NCI-H1105 (cell line): ENCODE data around the gene CDH26.
"Not testable (repeated sequence)": the region's sequence is repeated elsewhere in the genome, so short reads cannot be mapped to it uniquely, and the experiment has no call there.

ENCODE experiments used
- DNase-seq: peaks from one replicate; lab custom pipeline; 2025; lab: John Stamatoyannopoulos, UW

Gene CDH26

GRCh38 chr20:60013296-60014139 is 55.3 kb downstream of the CDH26 start:
- DNase-seq, result no peak

- no peak for DNase-seq
These were observed 58.2 kb downstream of the CDH26 start for GRCh38 chr20:60016406-60016805.

- DNase-seq, result no peak
These were observed 62.0 kb downstream of the CDH26 start for GRCh38 chr20:60020251-60020650.

GRCh38 chr20:60021104-60021503 is 62.9 kb downstream of the CDH26 start:
- DNase-seq, result no peak

GRCh38 chr20:60022849-60023248 is 64.6 kb downstream of the CDH26 start:
- DNase-seq, result no peak

GRCh38 chr20:60024245-60024644 is 66.0 kb downstream of the CDH26 start:
- DNase-seq, result no peak

GRCh38 chr20:60024801-60025200 is 66.6 kb downstream of the CDH26 start:
- no peak for DNase-seq

GRCh38 chr20:60026010-60026409 is 67.8 kb downstream of the CDH26 start:
- no peak for DNase-seq

GRCh38 chr20:60030471-60030870 is 72.2 kb downstream of the CDH26 start:
- no peak for DNase-seq

GRCh38 chr20:60031107-60031506 is 72.9 kb downstream of the CDH26 start:
- no peak for DNase-seq

- no peak for DNase-seq
These were observed 76.2 kb downstream of the CDH26 start for GRCh38 chr20:60034231-60035110.

- no peak for DNase-seq
These were observed 77.3 kb downstream of the CDH26 start for GRCh38 chr20:60035486-60035885.

GRCh38 chr20:60036346-60036745 is 78.1 kb downstream of the CDH26 start:
- DNase-seq, result no peak

- DNase-seq, result peak; percentile 4
These were observed 78.7 kb downstream of the CDH26 start for GRCh38 chr20:60036746-60037499.

GRCh38 chr20:60038400-60039008 is 80.3 kb downstream of the CDH26 start:
- DNase-seq, result no peak

GRCh38 chr20:60039526-60039925 is 81.3 kb downstream of the CDH26 start:
- DNase-seq, result no peak

- DNase-seq, result no peak
These were observed 82.4 kb downstream of the CDH26 start for GRCh38 chr20:60040471-60041162.

GRCh38 chr20:60041436-60042165 is 83.4 kb downstream of the CDH26 start:
- DNase-seq, result not testable (repeated sequence)

- no peak for DNase-seq
These were observed 85.2 kb downstream of the CDH26 start for GRCh38 chr20:60043435-60043834.

GRCh38 chr20:60046011-60046413 is 87.8 kb downstream of the CDH26 start:
- DNase-seq, result no peak

- DNase-seq, result no peak
These were observed 88.2 kb downstream of the CDH26 start for GRCh38 chr20:60046436-60046835.
